ENCODE measurements around the gene ZGPAT. TPM values are rescaled to one million over a fixed set of nuclear protein-coding genes. Genes with fewer than 3 reads are reported as not detected.

The ZGPAT gene
- total and polyA plus RNA-seq, 7 donors = 18.5 to 44.9 (median 22.5) TPM

DNA sequence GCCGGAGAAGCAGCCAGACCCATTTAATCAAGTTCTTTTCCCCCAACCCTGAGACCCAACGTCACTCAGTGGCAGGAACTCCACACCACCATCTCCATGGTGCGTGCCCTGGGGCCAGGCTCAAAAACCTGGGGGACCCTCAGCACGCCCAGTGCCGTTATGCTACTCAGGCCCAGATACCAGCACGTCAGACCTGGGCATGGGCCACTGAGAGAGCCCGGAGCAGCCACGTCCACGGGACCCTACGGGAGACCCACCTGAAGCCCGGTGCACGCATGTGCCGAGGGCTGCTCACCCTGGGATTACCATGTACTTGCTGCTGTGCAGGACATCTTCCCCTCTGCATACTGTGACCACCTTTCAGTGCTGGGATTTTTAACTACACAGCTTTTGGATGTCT is 45.5 kb downstream of the ZGPAT start:
- H3K9me3 ChIP-seq = no peaks in the 10 kb centered on the region
- H3K4me3 ChIP-seq = no peak overlapping the region
- TF ChIP-seq POLR2A (IDR thresholded peaks at IDR 0.05) (no peak), POLR2AphosphoS5 (IDR thresholded peaks at IDR 0.05) (no peak)
- H3K4me1 ChIP-seq = no peaks in the 10 kb centered on the region
- H3K36me3 ChIP-seq = no peaks in the 10 kb centered on the region
- intact Hi-C loops (cut with DNase I) = no loop called here
- no peaks in the 10 kb centered on the region for H3K27me3 ChIP-seq
- H3K27ac ChIP-seq = no peak overlapping the region
- DNase-seq = no peak
- WGBS, 2 donors = 91 to 95% methylated on average over 13 of the region's 13 CpGs

DNA sequence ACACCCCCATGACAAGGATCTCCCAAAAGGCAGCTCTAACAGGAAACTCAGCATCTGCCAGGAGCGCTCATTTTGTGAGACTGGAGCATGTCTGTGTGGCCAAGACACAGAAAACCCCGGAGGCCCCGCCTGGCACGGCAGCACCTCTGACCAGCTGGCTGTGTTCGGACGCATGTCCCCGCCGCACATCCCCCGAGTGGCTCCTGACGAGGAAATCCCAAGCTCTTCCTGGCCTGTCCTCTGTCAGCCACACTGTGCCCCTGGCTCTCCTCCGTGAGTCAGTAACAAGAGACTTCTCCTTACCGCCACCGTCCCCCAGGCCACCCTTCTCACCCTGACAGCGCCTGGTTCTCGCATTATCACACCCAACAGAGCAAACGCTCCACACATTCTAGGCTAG is 46.2 kb downstream of the ZGPAT start:
- no peak overlapping the region for H3K27ac ChIP-seq
- DNase-seq = no peak
- no peaks in the 10 kb centered on the region for H3K36me3 ChIP-seq
- no peaks in the 10 kb centered on the region for H3K9me3 ChIP-seq
- 77 to 79% methylated on average over 16 of the region's 16 CpGs for WGBS, 2 donors
- H3K4me1 ChIP-seq = no peaks in the 10 kb centered on the region
- no peak overlapping the region for H3K4me3 ChIP-seq
- intact Hi-C loops (cut with DNase I) = no loop called here
- no peak for TF ChIP-seq CTCF (IDR thresholded peaks at IDR 0.05)
- TF ChIP-seq POLR2A (IDR thresholded peaks at IDR 0.05) = no peak
- no peak for TF ChIP-seq EP300 (IDR thresholded peaks at IDR 0.05)
- TF ChIP-seq POLR2AphosphoS5 (IDR thresholded peaks at IDR 0.05) = no peak
- H3K27me3 ChIP-seq = no peaks in the 10 kb centered on the region

DNA sequence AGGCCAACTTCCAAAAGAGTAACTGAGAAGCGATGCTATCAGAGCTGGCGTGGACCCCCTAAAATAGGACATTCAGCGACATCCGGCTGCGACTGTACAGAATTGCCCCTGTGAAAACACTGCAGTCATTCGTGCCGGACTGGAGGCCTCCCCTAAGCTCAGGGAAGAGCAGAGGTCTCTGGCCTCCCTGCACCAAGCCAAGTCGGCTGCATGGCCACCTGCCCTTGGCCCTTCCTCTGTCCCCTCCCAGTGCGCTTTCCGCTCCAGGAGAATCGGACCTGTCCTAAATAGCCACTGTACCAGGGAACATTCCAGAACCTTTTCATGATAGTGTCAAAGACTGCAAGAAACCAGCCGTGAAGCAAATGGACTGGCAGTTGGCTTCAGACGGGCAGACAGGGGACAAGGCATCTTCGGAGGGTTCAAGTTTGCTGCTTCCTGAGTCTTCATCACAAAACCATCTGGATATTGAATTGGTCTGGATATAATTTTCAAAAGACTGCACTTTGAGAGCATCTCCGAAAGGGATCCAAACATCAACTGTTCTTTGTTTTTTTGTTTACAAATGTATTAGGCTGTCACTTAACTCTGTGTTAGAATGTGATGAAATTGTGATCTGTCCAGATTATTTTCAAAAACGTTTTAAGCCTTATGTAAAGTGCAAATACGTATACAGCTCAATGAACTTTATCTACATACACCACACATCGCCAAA is 48.3 kb downstream of the ZGPAT start:
- Histone ChIP-seq H3K27me3 (no peaks in the 10 kb centered on the region), H3K4me1 (no peaks in the 10 kb centered on the region), H3K36me3 (no peaks in the 10 kb centered on the region), H3K27ac (no peak overlapping the region), H3K4me3 (no peak overlapping the region), H3K9me3 (no peaks in the 10 kb centered on the region)
- DNase-seq = no peak
- WGBS, 2 donors = 79 to 87% methylated on average over 18 of the region's 18 CpGs
- intact Hi-C loops (cut with DNase I) = no loop called here
- TF ChIP-seq POLR2A (IDR thresholded peaks at IDR 0.05) (no peak), POLR2AphosphoS5 (IDR thresholded peaks at IDR 0.05) (no peak), EP300 (IDR thresholded peaks at IDR 0.05) (no peak), CTCF (IDR thresholded peaks at IDR 0.05) (no peak)

DNA sequence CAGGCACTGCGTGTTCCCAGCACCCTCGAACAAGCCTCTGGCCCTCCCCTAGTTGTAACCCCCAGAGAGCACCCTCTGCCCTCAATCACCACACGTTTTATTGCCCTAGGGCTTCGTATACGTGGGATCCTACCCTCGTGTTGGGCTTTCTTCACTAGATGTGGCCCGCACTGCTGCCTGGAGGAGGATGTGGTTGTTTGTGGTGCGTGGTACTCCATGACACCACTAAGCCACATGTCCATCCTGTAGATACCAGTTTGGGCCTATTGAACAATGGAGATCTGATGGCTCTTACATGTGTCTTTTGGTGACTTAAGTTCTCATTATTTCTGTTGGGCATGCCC is 48.8 kb downstream of the ZGPAT start:
- H3K4me3 ChIP-seq = no peak overlapping the region
- H3K4me1 ChIP-seq = no peaks in the 10 kb centered on the region
- H3K36me3 ChIP-seq = no peaks in the 10 kb centered on the region
- H3K27me3 ChIP-seq = no peaks in the 10 kb centered on the region
- TF ChIP-seq EP300 (IDR thresholded peaks at IDR 0.05) (no peak), CTCF (IDR thresholded peaks at IDR 0.05) (no peak), POLR2A (IDR thresholded peaks at IDR 0.05) (no peak), POLR2AphosphoS5 (IDR thresholded peaks at IDR 0.05) (no peak)
- intact Hi-C loops (cut with DNase I) = no loop called here
- no peak overlapping the region for H3K27ac ChIP-seq
- WGBS, 2 donors = 40 to 44% methylated on average over 8 of the region's 8 CpGs
- H3K9me3 ChIP-seq = no peaks in the 10 kb centered on the region
- no peak for DNase-seq

DNA sequence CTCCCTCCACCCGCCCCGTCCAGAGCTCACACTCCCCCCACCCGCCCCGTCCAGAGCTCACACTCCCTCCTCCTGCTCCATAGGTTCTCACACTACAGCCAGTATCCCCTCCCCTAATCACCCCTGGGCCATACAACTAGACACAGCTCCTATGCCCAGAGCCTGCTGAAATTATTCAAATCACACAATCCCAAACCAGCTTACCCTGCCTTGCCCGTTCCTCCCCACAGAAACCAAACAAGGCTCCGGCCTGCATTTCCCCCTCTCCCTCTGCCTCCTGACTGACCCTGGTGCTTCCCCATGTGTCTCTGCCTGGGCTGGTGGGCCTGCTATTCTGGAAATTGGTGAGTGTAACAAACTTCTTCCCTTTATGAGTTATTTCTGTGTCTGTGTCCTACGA is 50.3 kb downstream of the ZGPAT start:
- WGBS, 2 donors = 75 to 88% methylated on average over 7 of the region's 7 CpGs
- intact Hi-C loops (cut with DNase I) = no loop called here
- Histone ChIP-seq H3K4me1 (no peaks in the 10 kb centered on the region), H3K9me3 (no peaks in the 10 kb centered on the region), H3K27ac (no peak overlapping the region), H3K4me3 (no peak overlapping the region), H3K27me3 (no peaks in the 10 kb centered on the region), H3K36me3 (no peaks in the 10 kb centered on the region)
- no peak for TF ChIP-seq POLR2AphosphoS5 (IDR thresholded peaks at IDR 0.05)
- no peak for TF ChIP-seq POLR2A (IDR thresholded peaks at IDR 0.05)
- TF ChIP-seq EP300 (IDR thresholded peaks at IDR 0.05) = no peak
- DNase-seq = no peak

DNA sequence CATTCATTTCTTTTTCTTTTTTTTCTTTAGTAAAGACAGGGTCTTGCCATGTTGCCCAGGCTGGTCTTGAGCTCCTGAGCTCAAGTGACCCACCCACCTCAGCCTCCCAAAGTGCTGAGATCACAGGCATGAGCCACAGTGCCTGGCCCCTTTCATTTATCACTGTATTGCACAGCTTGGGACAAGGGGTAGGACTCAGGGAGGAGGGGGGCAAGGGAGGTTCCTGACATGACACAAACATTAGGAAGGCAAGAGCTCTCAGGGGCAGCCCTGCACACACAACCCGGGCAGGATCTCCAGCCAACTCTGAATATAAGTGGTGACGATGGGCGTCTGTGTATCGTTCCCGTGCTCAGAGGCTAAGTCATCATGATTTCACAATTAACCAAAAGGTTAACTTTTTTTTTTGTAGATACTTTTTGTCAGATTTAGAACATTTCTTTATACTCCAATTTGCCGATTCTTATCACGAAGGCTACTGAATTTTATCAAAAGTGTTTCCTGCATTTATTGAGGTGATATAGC is 51.6 kb downstream of the ZGPAT start:
- no peak overlapping the region for H3K4me3 ChIP-seq
- 86 to 96% methylated on average over 7 of the region's 7 CpGs for WGBS, 2 donors
- H3K9me3 ChIP-seq = no peaks in the 10 kb centered on the region
- TF ChIP-seq EP300 (IDR thresholded peaks at IDR 0.05) (no peak), POLR2AphosphoS5 (IDR thresholded peaks at IDR 0.05) (no peak), POLR2A (IDR thresholded peaks at IDR 0.05) (no peak), CTCF (IDR thresholded peaks at IDR 0.05) (no peak)
- no peak overlapping the region for H3K27ac ChIP-seq
- no peaks in the 10 kb centered on the region for H3K36me3 ChIP-seq
- H3K4me1 ChIP-seq = no peaks in the 10 kb centered on the region
- intact Hi-C loops (cut with DNase I) = no loop called here
- no peak for DNase-seq
- H3K27me3 ChIP-seq = no peaks in the 10 kb centered on the region
